C4-2B (cell line): Measurements from ENCODE around the gene DSN1.
"Not testable (repeated sequence)": the region's sequence is repeated elsewhere in the genome, so short reads cannot be mapped to it uniquely, and the experiment has no call there.

ENCODE experiments used
- H3K27ac ChIP-seq: fragments of 450-650 bp; 2 replicates; pipeline ENCODE4 v1.5.1; 2017
- ZFX ChIP-seq: fragments of 450-650 bp; IDR thresholded peaks from 2 replicates; pipeline ENCODE4 v1.6.1; 2017
- TF ChIP-seq, protein P1 (sequence below): fragments of 450-650 bp; conservative IDR thresholded peaks from 2 replicates; pipeline ENCODE4 v1.5.1; 2017; ENCODE audit warnings: mild to moderate bottlenecking

DSN1 gene

DNA sequence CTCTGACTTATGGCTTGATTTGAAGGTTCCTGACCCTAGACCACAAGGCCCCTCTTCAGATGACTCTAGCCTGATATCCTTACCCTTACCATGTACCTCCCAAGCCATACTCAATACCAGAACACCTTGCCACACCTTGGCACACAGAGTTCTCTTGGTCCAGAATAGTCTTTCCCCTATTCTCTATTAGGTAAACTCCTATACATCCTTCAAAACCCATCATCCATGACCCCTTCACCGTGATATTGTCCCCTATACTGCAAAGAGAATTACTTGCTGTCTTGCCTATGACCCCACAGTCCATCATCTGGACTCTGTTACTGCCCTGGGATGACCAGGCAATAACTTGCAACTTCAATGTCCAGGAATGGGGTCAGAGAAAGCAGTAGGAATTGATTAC, 31.8 kb upstream of the DSN1 start:
- no peak for TF ChIP-seq ZFX
- TF ChIP-seq, protein P1, sequence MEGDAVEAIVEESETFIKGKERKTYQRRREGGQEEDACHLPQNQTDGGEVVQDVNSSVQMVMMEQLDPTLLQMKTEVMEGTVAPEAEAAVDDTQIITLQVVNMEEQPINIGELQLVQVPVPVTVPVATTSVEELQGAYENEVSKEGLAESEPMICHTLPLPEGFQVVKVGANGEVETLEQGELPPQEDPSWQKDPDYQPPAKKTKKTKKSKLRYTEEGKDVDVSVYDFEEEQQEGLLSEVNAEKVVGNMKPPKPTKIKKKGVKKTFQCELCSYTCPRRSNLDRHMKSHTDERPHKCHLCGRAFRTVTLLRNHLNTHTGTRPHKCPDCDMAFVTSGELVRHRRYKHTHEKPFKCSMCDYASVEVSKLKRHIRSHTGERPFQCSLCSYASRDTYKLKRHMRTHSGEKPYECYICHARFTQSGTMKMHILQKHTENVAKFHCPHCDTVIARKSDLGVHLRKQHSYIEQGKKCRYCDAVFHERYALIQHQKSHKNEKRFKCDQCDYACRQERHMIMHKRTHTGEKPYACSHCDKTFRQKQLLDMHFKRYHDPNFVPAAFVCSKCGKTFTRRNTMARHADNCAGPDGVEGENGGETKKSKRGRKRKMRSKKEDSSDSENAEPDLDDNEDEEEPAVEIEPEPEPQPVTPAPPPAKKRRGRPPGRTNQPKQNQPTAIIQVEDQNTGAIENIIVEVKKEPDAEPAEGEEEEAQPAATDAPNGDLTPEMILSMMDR = no peak
- no peak overlapping the region for H3K27ac ChIP-seq

DNA sequence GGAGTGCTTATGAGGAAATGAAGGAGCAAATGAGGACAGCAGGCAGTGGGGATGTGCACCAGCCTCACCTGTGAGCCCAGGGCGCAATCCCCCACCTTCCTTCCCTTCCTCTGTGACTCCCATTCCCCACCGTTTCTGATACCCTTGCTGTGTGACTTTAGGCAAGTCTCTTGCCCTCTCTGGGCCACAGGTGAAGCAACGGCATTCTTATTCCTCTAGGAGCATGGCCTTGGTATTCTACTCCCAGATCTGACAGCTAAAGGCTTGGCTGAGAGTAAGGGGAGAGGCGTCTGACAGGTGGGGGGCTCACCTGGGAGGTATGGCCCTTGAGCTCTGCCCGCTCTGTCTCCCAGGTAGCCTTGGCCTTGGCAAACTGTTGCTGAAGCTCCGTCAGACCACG, 30.9 kb upstream of the DSN1 start:
- no peak for TF ChIP-seq ZFX
- TF ChIP-seq, protein P1 = no peak
- no peak overlapping the region for H3K27ac ChIP-seq

DNA sequence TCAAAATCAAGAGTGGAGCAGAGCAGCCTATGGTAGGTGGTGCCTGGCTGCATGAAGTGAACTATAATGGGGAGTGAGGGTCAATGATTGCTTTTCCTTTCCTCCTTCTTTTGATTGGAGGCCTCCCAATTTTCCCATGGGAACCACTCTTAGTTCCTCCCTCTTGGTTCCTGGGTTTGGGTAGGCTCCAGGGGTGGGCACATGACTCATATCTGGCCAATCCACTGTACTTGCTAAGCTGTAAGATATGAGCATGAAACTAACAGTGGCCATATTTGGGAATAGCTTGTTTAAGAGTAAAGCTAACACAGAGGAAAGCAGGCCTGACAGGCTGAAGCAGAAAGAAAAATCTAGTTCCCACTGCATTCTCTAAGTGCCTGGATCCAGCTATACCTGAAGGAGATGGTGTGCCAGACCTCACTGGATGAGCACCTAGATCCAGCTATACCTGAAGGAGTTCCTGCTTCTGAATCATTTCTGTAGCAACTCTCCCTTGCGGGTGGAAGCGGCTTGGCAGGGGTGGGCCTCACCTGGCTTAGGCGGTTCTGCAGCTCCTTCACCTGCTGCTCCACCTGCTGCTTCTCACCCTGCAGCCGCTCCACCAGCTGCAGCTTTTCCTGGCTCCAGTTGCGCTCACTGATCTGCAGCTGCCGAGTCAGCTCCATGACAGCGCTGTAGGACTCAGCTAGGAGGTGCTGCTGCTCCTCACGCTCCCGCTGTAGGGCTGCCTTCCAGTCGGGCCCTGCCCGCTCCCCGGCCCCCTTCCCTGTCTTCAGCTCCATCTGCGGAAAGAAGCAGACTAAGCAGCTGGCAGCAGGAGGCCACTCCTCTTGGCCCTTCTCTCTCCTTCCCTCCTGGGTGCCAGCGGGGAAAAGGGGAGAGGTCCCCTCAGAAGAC, 29.0 kb upstream of the DSN1 start:
- H3K27ac ChIP-seq = no peak overlapping the region
- TF ChIP-seq, protein P1 = no peak
- no peak for TF ChIP-seq ZFX

DNA sequence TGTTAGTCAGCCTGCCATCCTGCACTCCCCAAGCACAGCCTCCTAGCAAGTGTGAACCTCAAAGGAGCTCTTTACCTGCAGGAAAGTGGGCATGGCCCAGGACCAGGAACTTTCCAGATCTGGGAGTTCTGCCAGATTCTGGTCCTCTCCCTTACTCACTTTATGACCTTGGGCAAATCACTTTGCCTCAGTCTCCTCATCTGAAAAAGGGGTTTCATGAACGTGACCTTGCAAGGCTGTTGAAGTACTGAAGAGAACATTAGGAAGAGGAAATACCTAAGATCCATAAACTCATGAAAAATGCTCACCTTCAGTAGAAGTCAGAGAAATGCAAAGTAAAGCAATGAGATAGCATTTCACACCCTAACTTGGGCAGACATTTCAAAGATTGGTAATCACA, 26.8 kb upstream of the DSN1 start:
- no peak overlapping the region for H3K27ac ChIP-seq
- TF ChIP-seq ZFX = no peak
- TF ChIP-seq, protein P1 = no peak

DNA sequence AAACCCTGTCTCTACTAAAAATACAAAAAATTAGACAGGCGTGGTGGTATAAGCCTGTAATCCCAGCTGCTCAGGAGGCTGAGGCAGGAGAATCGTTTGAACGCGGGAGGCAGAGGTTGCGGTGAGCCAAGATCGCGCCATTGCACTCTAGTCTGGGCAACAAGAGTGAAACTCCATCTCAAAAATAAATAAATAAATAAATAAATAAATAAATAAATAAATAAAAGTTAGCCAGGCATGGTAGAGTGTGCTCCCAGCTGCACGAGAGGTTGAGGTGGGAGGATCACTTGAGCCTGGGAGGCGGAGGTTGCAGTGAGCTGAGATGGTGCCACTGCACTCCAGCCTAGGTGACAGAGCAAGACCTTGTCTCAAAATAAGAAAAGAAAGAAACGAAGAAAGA, 25.8 kb upstream of the DSN1 start:
- not testable (repeated sequence) for H3K27ac ChIP-seq

DNA sequence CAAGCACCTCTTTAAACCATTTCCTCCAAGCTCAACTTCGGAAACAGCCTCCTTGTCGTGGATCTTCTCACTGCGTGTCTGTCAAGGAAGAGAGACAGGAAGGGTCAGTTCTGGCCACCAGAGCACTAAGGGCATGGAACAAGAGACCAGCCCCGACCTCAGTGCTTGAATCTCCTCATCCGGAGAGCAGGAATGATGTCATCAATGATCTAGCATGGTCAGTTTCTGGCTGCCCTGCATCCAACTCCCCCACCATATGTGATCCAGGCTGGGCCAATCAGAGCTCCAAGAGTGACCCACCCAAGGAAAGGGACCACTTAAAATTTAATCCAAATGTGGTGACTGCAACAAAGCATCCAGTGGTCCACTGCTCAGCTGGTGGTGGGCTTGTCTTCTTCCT, 23.3 kb upstream of the DSN1 start:
- TF ChIP-seq ZFX = no peak
- TF ChIP-seq, protein P1 = no peak
- H3K27ac ChIP-seq = no peak overlapping the region

DNA sequence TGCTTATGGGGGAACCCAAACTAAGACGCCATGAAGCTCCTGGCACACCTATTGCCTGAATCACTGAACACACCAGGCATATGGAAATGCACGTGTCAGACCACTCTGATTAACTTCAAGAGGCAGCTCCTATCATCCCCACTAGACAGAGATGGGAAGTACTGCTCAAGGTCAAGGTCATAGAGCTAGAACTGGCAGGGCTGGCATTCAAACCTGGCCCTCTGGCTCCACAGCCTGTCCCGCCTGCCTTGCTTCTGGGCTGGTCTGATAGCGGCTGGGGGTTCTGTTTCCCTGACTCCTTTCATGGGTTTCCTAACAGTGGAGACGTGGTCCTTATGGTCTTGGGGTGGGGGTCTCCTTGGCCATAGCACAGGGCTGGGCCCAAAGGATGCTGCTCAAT, 22.6 kb upstream of the DSN1 start:
- TF ChIP-seq, protein P1 = no peak
- TF ChIP-seq ZFX = no peak
- no peak overlapping the region for H3K27ac ChIP-seq

DNA sequence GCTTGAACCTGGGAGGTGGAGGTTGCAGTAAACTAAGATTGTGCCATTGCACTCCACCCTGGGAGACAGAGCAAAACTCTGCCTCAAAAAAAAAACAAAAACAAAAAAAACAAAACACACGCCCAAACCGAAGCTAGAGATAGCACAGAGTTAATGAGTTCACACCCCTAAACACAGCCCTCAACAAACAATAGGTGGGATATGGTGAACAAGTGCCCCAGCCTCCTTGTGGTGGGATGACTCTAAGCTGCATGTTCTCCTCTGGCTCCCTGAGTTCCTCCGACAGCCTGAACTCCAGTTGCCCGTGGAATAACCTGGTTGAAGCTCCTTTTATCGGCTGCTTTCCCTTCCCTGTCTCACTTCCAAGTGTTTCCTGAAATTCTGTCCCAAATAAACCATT, 22.1 kb upstream of the DSN1 start:
- H3K27ac ChIP-seq = no peak overlapping the region
- TF ChIP-seq, protein P1 = no peak
- no peak for TF ChIP-seq ZFX
